NCI-H526 (cell line): ENCODE results near the gene MRAP2.
"Not testable (repeated sequence)": the region's sequence is repeated elsewhere in the genome, so short reads cannot be mapped to it uniquely, and the experiment has no call there.

Source experiments
- DNase-seq, 2 experiments: peaks; one replicate each; lab custom pipeline; 2025; lab: John Stamatoyannopoulos, UW

Gene MRAP2

DNA sequence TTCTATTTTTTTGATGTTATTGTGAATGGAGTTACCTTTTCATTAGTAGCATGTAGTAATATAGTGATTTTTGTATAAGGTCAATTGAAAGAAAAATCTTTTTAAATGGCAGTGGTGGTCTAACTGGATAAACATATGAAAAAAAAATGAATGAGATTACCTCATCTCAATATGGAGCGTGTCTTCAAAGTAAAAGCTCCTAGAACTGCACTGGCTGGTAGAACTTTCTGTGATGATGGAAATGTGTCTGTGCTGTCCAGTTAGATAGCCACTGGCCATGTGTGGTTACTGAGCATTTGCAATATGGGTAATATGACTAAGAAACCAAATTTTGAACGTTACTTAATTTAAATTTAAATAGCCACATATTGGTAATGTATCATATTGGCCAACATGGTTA is 44.1 kb downstream of the MRAP2 start:
- no peak for DNase-seq

- no peak for DNase-seq
Measured at GRCh38 chr6:84078335-84078734, 44.8 kb downstream of the MRAP2 start.

DNA sequence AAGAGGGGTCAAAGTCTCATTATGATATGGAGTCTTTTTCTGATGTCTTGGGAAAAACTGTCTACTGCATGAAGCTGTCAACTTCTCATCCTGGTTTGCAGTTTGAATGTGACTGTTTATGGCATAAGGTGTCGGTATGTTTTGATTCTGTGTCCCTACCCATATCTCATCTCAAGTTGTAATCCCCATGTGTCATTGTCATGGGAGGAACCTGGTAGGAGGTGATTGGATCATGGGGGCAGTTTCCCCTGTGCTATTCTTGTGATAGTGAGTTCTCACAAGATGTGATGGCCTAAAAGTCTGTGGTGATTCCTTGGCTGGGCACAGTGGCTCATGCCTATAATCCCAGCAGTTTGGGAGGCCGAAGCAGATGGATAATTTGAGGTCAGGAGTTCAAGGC is 47.6 kb downstream of the MRAP2 start:
- DNase-seq: no peak

- no peak for DNase-seq
Measured at GRCh38 chr6:84082689-84083265, 49.2 kb downstream of the MRAP2 start.

DNA sequence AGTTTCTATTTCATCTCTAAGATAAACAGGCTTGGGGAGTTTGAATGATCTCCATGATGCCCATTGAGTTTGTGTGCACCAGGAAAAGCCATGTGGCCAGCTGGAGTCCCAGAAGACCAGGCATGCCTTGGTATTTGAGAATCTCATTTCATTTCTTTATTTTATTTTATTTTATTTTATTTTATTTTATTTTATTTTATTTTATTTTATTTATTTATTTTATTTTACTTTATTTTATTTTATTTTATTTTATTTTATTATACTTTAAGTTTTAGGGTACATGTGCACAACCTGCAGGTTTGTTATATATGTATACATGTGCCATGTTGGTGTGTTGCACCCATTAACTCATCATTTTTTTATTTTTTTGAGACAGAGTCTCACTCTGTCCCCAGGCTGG is 51.1 kb downstream of the MRAP2 start:
- DNase-seq: not testable (repeated sequence)

DNA sequence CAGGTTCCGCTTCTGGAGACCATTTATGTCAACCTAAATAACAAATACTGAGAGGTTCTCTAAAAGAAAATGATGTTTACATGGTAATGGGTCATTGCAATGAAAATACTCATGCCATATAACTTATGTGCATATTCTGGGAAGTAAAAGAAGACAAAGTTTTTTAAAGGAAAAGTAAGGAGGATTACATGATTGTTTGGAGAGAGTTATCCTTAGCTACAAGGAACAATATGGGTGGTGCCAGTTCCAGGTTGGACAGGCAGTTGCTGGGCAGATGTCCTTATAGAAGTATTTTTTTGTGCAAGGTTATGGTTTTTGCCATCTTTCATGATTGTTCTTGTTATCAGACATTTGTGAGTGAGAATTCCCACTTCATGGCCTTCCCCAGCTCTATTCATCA is 52.5 kb downstream of the MRAP2 start:
- no peak for DNase-seq

- DNase-seq: no peak
Measured at GRCh38 chr6:84086545-84087429, 53.2 kb downstream of the MRAP2 start.

GRCh38 chr6:84089081-84089480 is 55.5 kb downstream of the MRAP2 start:
- DNase-seq: no peak

DNA sequence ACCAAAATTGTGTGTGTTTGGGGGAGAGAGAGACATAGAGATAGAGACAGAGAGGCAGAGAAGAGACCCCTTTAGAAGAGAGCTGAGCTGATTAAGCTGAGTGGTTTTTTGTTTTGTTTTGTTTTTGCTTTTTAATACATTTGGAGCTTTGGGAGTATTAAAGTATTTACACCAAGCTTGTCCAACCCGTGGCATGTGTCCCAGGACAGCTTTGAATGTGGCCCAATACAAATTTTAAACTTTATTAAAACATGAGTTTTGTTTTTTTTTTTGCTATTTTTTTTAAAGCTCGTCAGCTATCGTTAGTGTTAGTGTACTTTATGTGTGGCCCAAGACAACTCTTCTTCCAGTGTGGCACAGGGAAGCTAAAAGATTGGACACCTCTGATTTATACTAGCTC is 56.0 kb downstream of the MRAP2 start:
- DNase-seq: no peak

GRCh38 chr6:84093441-84094435 is 60.2 kb downstream of the MRAP2 start:
- DNase-seq: no peak

- peak in 1 of 2 experiments; percentile 17 for DNase-seq
Measured at GRCh38 chr6:84095156-84095555, 61.6 kb downstream of the MRAP2 start.

DNA sequence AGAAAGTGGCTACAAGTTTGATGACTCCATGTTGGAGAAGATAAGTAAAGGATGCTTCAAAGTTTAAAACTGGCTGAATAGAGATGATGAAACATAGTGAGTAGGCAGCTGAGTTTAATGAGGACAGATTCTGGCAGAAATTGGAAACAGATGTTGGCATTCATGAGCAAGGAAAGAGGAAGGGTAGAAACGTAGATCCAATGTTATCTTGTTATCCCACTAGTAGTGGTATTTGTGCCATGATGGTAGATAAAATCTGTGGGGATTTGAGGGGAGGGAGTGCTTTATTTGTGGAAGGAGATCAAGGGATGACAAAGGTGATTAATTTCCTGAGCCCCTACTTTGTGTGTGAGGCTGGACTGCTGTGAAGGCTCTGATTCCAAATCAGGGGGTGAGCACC is 69.5 kb downstream of the MRAP2 start:
- DNase-seq: no peak

DNA sequence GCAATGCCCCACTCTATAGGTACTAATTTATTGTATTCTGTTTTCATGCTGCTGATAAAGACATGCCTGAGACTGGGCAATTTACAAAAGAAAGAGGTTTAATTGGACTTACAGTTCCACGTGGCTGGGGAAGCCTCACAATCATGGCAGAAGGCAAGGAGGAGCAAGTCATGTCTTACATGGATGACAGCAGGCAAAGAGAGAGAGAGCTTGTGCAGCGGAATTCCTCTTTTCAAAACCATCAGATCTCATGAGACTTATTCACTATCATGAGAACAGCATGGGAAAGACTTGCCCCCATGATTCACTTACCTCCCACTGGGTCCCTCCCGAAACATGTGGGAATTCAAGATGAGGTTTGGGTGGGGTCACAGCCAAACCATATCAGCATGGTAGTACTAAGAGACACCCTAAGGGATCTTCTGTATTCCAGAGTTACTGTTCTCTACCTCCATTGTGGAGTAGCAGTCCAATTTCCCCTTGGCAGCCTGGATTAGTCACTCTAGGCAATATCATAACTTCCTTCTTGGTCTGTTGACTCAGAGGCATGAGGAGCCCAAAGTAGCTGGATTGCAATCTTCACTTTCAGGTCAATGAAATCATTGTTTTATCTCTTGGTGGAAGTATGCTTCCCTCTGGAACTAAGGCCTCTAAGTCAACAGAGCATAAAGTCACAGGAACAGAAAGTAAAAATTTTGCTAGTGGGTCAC is 71.8 kb downstream of the MRAP2 start:
- DNase-seq: not testable (repeated sequence)

GRCh38 chr6:84107495-84107894 is 73.9 kb downstream of the MRAP2 start:
- no peak for DNase-seq

DNA sequence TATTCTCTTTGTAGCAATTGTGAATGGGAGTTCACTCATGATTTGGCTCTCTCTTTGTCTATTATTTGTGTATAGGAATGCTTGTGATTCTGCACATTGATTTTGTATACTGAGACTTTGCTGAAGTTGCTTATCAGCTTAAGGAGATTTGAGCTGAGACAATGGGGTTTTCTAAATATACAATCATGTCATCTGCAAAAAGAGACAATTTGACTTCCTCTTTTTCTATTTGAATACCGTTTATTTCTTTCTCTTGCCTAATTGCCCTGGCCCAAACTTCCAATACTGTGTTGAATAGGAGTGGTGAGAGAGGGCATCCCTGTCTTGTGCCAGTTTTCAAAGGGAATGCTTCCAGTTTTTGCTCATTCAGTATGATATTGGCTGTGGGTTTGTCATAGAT is 77.8 kb downstream of the MRAP2 start:
- DNase-seq: not testable (repeated sequence)

DNA sequence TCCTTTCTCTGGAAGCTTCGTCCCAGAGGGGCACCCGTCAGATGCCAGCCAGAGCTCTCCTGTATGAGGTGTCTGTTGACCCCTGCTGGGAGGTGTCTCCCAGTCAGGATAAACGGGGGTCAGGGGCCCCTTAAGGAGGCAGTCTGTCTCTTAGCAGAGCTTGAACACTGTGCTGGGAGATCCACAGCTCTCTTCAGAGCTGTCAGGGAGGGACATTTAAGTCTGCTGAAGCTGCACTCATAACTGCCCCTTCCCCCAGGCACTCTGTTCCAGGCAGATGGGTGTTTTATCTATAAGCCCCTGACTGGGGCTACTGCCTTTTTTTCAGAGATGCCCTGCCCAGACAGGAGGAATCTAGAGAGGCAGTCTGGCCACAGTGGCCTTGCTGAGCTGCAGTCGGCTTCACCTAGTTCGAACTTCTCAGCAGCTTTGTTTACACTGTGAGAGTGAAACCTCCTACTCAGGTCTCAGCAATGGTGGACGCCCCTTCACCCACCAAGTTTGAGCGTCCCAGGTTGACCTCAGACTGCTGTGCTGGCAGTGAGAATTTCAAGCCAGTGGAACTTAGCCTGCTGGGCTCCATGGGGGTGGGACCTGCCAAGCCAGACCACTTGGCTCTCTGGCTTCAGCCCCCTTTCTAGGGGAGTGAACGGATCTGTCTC is 81.5 kb downstream of the MRAP2 start:
- not testable (repeated sequence) for DNase-seq

- DNase-seq: no peak
Measured at GRCh38 chr6:84118191-84118590, 84.6 kb downstream of the MRAP2 start.

DNA sequence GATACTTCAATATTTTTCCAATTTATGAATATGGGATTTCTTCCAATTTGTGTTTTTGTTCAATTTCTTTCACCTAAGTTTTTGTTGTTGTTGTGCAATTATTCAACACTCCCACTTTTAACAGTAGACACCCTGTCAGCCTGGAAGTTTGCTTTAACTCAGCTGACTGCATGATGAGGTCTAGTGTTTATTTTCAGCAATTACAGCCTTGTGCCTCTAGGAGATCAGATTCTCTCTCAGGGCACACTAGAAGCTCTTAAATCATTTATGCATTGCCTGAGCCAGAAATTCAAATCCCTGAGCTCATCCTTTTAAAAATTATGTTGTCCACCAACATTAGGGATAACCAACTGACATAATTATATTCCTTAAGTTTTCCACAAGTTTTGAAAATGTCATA is 85.7 kb downstream of the MRAP2 start:
- DNase-seq: no peak

DNA sequence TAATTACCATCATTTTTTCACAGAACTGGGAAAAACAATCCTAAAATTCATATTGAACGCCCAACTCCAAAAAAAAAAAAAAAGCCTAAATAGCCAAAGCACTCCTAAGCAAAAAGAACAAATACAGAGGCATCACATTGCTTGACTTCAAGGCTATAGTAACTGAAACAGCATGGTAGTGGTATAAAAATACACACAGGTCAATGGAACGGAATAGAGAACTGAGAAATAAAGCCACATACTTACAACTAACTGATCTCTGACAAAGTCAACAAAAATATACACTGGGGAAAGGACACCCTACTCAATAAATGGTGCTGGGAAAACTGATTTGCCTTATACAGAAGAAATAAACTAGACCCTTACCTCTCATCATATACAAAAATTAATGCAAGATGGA is 89.6 kb downstream of the MRAP2 start:
- no peak for DNase-seq

- DNase-seq: not testable (repeated sequence)
Measured at GRCh38 chr6:84129588-84129987, 96.0 kb downstream of the MRAP2 start.

DNA sequence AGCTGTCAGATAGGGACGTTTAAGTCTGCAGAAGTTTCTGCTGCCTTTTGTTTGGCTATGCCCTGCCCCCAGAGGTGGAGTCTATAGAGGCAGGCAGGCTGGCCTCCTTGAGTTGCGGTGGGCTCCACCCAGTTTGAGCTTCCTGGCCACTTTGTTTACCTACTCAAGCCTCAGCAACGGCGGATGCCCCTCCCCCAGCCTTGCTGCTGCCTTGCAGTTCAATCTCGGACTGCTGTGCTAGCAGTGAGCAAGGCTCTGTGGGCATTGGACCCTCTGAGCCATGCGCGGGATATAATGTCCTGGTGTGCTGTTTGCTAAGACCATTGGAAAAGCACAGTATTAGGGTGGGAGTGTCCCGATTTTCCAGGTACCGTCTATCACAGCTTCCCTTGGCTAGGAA is 99.8 kb downstream of the MRAP2 start:
- DNase-seq: not testable (repeated sequence)
